HepG2 (cell line): ENCODE data around the gene MLC1. TPM values are rescaled to one million over a fixed set of nuclear protein-coding genes. Genes with fewer than 3 reads are reported as not detected.

Experiments
- SAFB2 ChIP-seq: sonication (generic); formaldehyde crosslinking; IDR thresholded peaks from 2 replicates; pipeline ENCODE4 v1.5.1; 2020; ENCODE audit warnings: missing genetic modification reagents, low read depth, mild to moderate bottlenecking, borderline replicate concordance
- SOX13 ChIP-seq, 3 experiments: fragments of 450-650 bp in 1 of 3; sonication (generic) in 1 of 3; formaldehyde crosslinking in 1 of 3; IDR thresholded peaks in 2 of 3; conservative IDR thresholded peaks in 1 of 3; 2 replicates each; pipeline versions ENCODE4 v1.5.0 to v1.6.1; 2016 to 2020; ENCODE audit warnings: antibody characterized with exemption in 1 of 3, mild to moderate bottlenecking in 1 of 3, missing compliant biosample characterization in 1 of 3, missing genetic modification reagents in 1 of 3, moderate library complexity in 1 of 3
- ZNF724P ChIP-seq: sonication (generic); formaldehyde crosslinking; IDR thresholded peaks from 2 replicates; pipeline ENCODE4 v1.8.0; 2022; ENCODE audit warnings: missing genetic modification reagents, borderline replicate concordance
- polyA plus RNA-seq, 8 experiments: library from polyadenylated mRNA; depleted of rRNA in 3 of 8; stranded (reverse) in 7 of 8; unstranded in 1 of 8; fragments of >200 nt; fragmentation: Illumina TruSeq in 4 of 8; extraction: Trizol in 4 of 8; gene quantifications; 2 replicates each; pipeline versions ENCODE4 v1.2.1 to v1.2.3, GENCODE V29; 2011 to 2016; ENCODE audit warnings: low read depth in 4 of 8, missing spikeins in 1 of 8, mixed read lengths in 1 of 8; ENCODE audit not compliant: insufficient read depth in 1 of 8
- total RNA-seq, 5 experiments: library from RNA; depleted of rRNA; stranded (reverse); fragments of >200 nt; fragmentation: Illumina TruSeq; extraction: Trizol; gene quantifications; 2 replicates each; pipeline ENCODE4 v1.2.3, GENCODE V29; 2016; ENCODE audit warnings: low read depth in 1 of 5
- TF ChIP-seq, protein P1 (sequence below): sonication (generic); formaldehyde crosslinking; IDR thresholded peaks from 2 replicates; pipeline ENCODE4 v1.4.0; 2020; ENCODE audit warnings: missing genetic modification reagents
- TF ChIP-seq, protein P2 (sequence below): sonication (generic); formaldehyde crosslinking; IDR thresholded peaks from 2 replicates; pipeline ENCODE4 v1.4.0; 2020; ENCODE audit warnings: mild to moderate bottlenecking, low read depth, missing genetic modification reagents

Gene MLC1
- total and polyA plus RNA-seq, 2 of the 13 experiments (the other 11 are each of a cell fraction or from before 2014, with no cell fraction given) = not detected

DNA sequence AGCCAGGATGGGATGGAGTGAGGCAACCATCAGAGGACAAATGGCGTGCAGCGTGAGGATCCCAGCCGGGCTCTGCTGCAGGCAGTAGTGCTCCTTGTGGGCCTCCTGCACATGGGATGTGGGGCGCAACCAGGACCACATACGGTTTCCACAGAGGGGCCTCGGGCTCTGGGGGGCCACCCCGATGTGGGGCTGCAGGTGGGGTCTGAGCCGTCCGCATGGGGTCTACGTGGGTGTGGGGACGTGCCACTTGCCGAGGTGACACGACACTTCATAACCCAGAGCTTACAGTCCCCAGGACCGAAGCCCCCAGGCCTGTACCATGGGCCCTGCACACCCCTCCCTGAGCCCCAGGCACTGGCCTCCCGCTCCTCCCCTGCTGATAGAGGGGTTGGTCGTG lies 37.9 kb downstream of the MLC1 start (continued):
- TF ChIP-seq, protein P1, sequence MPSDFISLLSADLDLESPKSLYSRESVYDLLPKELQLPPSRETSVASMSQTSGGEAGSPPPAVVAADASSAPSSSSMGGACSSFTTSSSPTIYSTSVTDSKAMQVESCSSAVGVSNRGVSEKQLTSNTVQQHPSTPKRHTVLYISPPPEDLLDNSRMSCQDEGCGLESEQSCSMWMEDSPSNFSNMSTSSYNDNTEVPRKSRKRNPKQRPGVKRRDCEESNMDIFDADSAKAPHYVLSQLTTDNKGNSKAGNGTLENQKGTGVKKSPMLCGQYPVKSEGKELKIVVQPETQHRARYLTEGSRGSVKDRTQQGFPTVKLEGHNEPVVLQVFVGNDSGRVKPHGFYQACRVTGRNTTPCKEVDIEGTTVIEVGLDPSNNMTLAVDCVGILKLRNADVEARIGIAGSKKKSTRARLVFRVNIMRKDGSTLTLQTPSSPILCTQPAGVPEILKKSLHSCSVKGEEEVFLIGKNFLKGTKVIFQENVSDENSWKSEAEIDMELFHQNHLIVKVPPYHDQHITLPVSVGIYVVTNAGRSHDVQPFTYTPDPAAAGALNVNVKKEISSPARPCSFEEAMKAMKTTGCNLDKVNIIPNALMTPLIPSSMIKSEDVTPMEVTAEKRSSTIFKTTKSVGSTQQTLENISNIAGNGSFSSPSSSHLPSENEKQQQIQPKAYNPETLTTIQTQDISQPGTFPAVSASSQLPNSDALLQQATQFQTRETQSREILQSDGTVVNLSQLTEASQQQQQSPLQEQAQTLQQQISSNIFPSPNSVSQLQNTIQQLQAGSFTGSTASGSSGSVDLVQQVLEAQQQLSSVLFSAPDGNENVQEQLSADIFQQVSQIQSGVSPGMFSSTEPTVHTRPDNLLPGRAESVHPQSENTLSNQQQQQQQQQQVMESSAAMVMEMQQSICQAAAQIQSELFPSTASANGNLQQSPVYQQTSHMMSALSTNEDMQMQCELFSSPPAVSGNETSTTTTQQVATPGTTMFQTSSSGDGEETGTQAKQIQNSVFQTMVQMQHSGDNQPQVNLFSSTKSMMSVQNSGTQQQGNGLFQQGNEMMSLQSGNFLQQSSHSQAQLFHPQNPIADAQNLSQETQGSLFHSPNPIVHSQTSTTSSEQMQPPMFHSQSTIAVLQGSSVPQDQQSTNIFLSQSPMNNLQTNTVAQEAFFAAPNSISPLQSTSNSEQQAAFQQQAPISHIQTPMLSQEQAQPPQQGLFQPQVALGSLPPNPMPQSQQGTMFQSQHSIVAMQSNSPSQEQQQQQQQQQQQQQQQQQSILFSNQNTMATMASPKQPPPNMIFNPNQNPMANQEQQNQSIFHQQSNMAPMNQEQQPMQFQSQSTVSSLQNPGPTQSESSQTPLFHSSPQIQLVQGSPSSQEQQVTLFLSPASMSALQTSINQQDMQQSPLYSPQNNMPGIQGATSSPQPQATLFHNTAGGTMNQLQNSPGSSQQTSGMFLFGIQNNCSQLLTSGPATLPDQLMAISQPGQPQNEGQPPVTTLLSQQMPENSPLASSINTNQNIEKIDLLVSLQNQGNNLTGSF (CRISPR knock-in tag) = no peak
- no peak for TF ChIP-seq SAFB2 (CRISPR knock-in tag)
- no peak for TF ChIP-seq SOX13 (IDR thresholded peaks at IDR 0.05)
- TF ChIP-seq SOX13 (CRISPR knock-in tag; conservative IDR thresholded peaks at IDR 0.05 in 1 of 2, IDR thresholded peaks at IDR 0.05 in 1 of 2) = no peak
- TF ChIP-seq ZNF724P (CRISPR knock-in tag) = no peak
- TF ChIP-seq, protein P2, sequence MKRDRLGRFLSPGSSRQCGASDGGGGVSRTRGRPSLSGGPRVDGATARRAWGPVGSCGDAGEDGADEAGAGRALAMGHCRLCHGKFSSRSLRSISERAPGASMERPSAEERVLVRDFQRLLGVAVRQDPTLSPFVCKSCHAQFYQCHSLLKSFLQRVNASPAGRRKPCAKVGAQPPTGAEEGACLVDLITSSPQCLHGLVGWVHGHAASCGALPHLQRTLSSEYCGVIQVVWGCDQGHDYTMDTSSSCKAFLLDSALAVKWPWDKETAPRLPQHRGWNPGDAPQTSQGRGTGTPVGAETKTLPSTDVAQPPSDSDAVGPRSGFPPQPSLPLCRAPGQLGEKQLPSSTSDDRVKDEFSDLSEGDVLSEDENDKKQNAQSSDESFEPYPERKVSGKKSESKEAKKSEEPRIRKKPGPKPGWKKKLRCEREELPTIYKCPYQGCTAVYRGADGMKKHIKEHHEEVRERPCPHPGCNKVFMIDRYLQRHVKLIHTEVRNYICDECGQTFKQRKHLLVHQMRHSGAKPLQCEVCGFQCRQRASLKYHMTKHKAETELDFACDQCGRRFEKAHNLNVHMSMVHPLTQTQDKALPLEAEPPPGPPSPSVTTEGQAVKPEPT (CRISPR knock-in tag) = no peak
